HG02852 (cell line): ENCODE measurements around the gene MRAS.

ENCODE experiments used
- ATAC-seq: cut with Tn5 transposase; IDR thresholded peaks from one replicate; pipeline ENCODE4 v1.9.1; 2021; ENCODE audit warnings: mild to moderate bottlenecking, moderate library complexity; ENCODE audit not compliant: unreplicated experiment

Gene MRAS

DNA sequence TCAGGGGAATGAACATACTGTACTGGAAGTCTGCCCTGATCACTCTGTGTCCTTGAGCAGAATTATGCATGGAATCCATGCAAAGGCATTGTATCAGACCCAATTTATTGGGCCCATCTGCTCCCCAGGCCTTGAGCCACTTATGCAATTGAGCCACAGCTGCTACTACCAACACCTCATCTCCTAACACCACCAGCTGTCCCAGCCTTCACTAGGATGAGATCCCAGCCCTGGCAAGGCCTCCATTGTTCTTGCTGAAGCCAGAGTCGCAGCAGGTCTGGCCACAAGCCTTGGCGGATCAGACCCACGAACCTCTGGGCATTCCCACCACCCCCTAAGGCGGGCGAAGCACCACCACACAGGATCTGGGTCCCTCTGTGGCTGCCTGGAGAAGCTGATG, 9.6 kb upstream of the MRAS start:
- ATAC-seq, result no peak

DNA sequence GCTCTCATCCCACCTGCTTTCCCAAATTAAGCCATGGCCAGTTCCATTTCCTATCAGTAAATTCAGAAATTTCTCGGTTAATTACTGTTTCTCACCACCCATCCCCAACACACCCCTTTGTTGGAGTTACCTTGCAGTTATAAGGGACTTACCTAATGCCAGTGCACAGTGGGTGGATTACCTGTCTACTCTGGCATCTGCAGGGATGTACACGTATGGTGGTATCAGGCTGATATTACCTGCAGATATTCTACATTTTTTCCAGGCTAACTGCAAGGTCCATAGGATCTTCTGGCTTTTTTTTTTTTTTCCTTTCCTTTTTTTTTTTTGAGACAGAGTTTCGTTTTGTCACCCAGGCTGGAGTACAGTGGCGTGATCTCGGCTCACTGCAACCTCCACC, 7.9 kb upstream of the MRAS start:
- ATAC-seq, result no peak

DNA sequence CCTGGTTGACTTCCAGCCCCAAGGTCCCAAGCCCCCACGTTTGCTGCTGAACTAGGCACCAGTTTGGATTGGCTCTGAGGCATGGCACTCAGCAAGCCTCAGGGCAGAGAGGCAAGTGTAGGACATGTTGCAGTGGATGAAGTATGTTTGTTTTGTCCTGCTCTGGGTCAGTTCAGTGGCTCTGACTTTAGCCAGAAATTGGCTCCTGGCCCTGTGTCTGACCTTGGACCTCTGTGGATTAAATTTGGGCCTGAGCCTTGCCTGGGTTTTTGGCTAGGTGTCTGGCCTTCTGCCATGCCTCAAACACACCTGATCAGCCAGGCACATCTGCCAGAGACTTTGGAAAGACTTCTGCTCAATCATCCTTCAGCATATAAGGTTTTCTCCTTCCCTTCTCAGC, 3.6 kb upstream of the MRAS start:
- no peak for ATAC-seq

GRCh38 chr3:138348754-138349739, 668 bp downstream of the MRAS start:
- ATAC-seq, result no peak

- no peak for ATAC-seq
These were observed 1.7 kb downstream of the MRAS start for GRCh38 chr3:138349926-138350665.

GRCh38 chr3:138351151-138351550, 2.8 kb downstream of the MRAS start:
- no peak for ATAC-seq

DNA sequence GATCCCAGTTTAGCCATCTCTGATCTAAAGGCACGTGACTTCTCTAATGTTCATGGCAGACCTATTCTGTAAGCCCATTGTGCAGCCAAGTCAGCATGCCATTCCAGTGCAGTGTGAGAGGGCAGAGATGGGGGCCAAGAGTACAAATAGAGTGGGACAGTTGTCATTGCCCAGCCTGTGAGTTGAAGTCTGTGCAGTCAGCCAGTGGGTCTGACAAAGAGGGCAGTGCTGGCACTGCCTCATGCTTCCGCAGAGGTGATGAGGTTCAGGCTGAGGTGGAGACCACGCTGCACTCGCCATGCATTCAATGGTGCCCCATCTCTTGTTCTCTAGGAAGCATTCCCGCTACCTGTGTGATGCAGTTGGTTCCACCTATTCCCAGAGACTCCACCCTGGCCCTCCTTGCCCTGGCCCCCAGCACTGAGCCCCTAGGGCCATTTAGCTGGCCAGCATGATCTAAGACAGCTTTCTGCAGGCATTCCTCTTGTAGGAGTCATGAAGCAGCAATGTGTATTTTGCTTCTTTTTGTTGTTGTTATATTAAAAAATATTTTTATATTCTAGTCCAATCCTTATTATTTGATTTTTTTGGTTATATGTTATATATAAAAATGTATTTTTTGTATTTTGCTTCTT, 3.7 kb downstream of the MRAS start:
- no peak for ATAC-seq

DNA sequence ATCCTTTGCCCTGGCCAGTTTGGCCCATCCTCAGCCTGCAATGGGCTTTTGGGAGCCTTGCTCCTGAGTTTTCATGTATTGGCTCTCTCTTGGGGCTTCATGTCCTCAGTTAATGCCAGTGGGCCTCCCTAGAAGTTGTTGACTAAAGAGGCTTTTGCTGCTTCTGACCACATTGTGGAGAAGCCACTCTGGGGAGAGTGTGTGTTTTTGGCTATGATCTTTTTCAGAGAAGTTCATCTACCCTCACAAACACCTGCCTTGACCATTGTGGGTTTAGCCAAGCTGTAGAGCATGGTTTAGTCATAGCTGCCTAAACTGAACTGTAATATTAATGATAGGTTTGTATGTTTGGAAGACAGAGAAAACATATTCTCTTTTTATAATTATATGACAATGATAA, 6.0 kb downstream of the MRAS start:
- ATAC-seq, result no peak

DNA sequence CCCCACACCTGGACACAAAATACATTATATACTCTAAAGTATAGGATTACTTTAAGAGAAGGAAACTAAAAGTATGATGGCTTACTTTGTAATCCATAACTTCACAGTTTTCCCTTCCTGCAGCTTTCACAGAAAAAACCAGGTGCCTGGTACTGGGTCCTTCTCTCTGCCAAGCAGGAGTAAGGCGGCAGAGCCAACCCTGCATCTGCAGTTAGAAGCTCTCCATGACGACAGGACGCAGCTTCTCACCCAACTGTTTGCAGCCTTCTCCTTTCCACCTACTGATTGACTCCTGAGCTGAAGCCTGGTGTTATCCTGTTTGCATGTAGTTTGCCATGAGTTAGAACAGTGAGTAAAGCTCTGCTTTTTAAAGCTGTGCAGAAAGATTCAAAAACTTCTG, 6.7 kb downstream of the MRAS start:
- ATAC-seq, result no peak

DNA sequence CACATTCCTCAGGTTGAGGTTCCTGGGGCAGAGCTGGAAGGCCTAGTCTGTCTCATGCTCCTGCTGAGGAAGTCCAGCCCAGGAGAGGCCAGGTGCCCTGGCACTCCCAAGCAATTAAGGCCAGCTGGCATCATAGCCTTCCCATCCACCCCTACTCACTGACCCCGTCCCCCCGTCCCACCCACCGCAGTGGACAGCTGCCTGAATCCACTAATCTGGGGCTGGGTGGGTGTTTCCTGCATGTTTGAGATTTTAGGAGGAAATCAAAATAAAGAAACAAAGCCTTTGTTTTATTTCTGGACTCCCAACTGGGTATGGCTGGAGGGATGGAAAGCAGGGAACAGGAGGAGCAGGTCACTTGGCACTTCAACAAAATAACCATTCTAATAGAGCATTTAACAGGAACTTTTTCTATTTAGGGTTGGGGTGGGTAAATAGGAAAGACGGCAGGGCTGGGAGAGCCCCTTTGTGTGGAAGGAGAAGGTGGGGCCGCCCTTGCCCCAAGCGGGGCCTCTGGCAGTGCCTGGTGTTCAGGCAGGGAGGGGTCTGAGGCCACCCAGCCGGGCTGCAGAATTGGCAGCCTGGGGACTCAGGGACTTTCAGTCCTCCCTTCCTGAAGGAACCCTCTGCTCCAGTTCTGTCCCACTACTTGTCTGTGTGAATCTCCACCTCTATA, 8.5 kb downstream of the MRAS start:
- no peak for ATAC-seq

- no peak for ATAC-seq
These were observed 11.0 kb downstream of the MRAS start for GRCh38 chr3:138359148-138359918.

GRCh38 chr3:138359919-138360868, 11.8 kb downstream of the MRAS start:
- no peak for ATAC-seq

DNA sequence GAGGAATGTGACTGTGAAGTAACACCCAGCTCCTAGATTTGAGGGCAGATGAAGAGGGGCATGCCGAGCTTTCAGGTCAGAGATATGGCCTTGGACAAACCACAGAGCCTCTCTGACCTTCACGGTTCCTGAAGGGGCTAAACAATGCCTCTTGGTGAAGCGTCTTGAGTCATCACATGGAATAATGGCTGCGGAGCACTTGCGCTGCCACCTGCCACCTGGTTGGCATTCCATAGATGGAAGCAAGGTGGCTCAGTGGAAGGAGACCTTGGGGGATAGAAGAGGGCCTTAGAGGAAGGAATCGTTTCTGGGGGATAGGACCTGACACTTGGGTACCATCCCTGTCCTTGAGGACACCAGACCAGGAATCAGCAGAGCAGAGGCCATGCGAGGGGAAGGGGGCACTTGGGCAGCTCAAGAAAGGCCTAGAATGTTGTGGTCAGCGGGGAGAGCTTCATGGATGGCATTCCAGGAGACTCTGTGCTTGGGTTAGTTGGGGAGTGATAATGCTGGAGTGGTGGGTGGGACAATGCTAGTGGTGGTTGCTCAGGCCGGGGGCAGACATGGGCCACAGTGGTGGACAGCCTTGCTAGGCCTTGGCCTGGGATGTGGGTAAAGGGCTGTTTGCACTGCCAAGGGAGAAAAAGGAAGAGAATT, 12.6 kb downstream of the MRAS start:
- no peak for ATAC-seq

DNA sequence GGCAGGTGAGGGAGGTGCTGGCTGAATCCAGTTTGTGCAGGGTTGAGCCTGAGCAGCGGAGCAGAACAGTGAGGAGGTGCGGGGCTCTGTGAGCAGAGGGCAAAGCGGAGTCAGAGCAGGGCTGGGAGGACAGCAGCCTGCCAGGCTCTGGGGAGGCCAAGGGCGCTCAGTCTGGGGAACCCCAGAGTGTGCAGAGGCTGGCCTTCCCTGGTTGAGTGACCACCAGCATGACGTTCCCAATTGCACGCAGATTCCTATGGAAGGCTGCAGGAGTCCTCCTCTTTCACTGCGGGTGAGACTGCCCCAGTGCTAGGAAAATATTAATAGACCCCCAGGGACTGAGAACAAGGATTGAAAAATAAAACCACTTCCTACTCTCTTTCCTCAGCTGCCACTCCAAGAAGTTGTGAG, 13.2 kb downstream of the MRAS start:
- ATAC-seq, result no peak

DNA sequence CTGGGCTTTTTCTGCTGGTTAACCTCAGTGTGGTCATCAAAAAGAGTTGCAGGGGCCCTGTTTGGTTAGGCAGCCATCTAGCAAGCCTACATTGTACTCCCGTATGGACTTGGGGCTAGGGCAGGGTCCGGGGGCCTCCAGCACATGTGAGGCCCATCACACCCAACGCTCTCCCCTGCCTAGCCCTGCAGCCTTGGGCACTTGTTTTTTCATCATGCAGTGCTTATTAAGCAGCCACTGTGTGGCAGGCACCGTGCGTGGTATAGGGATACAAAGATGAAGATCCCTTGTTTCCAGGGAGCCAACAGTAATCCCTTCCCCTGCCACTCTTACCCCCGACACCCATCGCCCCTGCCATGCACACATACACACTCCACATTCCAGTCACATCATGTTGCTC, 14.2 kb downstream of the MRAS start:
- ATAC-seq, result no peak

GRCh38 chr3:138363322-138363721, 14.9 kb downstream of the MRAS start:
- no peak for ATAC-seq

DNA sequence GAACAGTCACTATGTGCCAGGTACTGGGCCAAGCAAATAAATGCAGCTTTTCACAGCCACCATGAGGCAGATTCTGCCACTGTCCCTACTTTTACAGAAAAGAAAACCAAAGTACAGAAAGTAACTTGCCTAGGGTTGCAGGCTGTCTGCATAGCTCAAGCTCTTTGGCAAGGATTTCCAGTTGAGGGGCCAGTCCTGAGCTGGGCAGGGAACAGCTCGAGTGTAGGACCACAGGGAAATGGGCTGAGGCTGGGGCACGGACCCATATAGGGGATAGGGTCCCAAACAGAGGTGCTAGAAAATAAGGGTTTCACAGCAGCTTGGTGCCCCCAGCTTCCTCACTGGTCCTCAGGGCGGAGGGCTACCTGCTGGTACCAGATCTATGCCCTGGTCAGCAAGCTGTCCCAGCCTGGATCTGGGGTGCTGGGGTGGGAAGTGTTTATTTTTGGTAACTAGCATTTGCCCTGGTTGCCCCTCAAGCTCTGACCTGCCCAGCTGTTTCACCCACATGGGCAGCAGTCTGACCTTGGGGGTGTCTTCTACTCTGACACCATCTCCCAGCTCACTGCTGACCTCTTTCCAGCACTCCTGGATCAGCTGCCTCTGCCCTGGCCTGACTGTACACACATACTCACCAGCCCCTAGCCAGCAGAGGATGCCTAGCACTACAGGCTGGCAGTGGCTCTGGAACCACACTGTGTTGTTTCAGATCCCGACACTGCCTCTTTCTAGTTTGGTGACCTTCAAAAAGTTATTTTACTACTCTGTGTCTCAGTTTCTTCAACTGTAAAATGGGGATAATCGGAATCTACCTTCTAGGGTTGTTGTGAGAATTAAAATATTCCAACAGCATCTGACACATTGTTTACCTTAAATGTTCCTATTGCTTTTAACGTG, 16.2 kb downstream of the MRAS start:
- no peak for ATAC-seq

DNA sequence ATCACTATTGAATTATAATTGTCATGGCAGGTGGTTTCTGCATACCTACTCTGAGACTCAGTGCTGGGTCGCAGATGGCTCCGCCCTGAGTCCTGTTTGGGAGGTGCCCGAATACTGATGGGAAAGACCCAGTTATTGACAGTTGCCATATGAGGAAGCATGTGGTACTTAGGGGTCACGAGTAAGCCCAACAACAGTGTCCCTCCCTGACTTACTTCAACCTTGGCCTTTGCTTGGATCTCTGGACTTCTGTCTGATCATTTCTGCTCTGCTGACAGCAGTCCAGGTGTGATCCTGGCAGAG, 16.8 kb downstream of the MRAS start:
- ATAC-seq, result no peak
